CD4-positive, alpha-beta T cell treated with Interferon alpha-2 for 1 hour (primary cell): Measurements from ENCODE around the gene KY.

Experiments used
- DNase-seq, 2 donors: peaks; one replicate each; pipeline ENCODE4 v3.0.0-alpha.2; 2020 to 2022

The KY gene

DNA sequence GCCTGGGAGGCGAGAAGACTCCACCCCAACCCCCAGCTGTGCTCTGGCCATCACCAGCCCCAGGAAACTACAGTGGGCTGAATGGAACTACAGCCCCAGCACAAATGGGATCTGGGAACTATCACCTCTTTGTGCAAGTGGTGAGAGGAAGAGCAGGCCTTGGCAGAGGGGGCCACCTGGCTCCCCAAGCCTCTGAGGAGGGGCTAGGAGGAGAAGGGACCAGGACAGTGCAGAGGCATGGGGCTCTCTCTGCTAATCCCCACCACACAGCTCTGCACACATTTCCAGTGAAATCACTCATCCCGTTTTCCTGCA is 31.6 kb downstream of the KY start:
- DNase-seq = no peak

DNA sequence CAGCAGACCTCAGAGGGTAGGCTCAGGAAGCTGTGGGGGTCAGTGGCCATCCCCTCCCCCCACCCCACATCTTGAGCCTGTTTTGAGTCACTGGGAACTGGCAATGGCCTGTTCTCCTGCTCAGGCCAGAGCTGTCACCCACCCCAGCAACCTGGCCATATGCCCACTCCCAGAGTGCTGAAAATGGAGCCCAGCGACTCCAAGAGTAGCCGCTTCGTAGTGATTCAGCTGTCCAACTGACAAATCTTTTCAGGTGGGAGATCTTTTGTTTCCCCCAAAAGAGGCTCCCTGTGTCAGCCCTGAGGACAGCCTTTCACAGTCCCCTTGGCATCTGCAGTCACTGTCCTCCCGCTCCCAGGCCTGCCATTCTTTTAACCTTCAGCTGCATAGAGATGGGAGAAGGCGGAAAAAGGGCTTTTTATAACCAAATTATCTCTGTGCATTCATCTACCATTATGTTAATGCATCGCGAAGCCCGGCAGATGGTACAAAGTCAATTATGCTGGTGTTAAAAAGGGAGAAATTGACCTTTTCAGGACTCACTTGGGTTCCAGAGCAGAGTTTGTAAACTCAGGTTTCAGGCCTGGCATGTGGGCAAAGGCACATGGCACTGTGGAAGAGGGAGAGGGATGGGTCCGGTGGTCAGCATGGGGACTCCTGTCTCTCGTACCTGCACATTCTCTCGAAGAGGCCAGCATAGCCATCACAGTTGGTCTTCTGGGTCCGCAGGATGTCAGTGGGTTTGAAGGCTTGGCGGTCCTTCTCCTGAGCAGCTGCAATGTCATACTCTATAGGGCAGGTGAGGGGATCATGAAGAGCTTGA is 32.1 kb downstream of the KY start:
- no peak for DNase-seq

DNA sequence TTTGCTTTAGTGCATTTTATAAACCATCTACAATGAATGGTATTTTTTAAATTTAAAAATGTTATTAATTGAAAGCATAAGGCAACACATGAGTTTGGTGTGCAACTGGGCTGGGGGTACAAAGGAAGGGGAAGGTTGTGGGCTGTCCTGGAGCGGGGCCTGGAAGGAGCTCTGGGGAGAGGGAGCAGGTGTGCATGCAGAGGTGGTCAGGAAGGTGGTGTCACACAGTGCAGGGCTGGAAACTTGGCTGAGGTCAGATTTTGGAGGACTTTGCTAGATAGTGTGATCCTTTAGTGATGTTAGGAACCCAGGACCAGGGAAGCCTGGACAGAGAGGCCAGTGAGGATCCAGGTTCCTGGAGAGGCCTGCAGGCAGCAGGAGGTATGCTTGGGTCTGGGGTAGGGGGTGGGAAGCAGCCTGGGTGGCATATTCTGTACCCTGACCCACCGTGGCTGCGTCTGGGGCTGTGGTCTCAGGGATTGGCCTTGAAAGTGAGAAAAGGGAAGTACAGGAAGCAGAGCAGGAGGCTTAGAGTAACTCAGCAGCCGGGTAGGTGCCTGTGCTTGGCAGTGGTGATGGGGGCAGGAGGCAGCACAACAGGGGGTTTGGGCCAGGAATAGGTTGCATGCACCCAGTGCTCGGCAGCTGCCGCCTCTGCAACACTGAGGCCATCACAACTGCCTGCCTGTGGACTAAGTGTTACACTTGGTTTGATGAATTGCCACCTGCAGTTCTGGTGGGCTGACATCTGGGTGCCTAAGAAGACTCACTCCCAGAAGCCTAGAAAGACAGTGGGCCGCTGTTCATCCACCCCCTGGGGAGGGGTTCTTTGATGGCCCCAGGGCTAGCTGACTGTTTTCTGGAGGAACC is 33.0 kb downstream of the KY start:
- no peak for DNase-seq

DNA sequence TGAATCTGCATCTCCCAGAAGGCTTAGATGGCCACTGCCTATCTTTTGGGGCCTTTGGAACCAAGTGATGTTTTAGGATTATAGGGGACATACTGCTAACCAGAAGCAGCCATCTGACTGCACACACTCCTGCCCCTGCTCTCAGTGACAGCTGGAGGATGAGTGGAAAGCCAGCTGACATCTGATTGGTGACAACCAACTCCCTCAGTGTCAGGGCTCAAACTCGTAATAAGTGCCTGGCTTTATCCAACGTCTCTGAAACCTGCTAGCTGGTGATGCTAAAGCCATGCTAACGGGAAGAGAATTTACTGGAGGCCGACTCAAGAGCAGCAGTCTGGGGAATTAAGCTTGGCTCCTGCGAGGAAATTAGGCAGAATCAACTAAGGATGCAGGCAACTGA is 35.1 kb downstream of the KY start:
- no peak for DNase-seq

DNA sequence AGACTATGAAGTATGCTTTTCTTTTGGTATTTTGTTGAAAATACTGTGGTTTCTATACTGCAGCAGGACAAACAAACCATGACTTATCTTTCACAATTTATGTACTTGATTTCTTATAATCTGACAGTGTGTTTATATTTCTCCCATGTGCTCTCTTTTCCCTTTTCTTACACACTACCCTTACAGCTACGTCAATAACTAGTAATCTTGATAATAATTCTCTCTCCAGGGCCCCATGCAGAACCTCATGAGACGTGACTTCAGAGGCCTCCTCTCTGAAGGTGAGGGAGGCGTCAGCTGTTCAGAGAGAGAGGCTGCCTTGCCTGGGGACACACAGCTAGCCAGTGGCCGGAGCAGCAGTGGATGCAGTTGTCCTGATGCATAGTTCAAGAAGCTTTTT is 35.9 kb downstream of the KY start:
- DNase-seq = no peak

DNA sequence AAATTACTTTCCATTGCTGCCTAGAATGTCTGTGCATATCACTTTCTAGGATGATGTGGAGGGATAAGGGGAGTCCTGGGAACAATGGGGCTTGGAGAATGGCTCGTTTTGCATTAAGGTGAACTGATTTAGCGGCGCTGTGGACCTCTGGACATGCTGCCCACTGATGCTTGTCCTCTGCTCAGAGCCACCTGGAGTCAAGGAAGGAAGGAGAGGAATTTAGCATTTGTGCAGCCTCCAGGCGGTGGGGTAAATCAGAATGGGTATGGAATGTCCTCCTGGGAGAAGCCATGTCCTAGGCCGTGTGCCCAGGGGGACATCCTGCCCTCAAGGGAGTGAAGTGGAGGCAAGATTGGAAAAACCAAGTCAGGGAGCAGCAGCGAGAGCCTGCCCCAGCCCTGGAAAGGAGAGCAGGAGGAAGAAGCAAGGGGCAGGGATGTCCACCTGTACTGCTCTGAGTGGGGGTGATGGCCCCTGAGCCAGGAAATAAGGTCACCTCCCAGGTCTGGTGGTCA is 37.8 kb downstream of the KY start:
- DNase-seq = no peak

DNA sequence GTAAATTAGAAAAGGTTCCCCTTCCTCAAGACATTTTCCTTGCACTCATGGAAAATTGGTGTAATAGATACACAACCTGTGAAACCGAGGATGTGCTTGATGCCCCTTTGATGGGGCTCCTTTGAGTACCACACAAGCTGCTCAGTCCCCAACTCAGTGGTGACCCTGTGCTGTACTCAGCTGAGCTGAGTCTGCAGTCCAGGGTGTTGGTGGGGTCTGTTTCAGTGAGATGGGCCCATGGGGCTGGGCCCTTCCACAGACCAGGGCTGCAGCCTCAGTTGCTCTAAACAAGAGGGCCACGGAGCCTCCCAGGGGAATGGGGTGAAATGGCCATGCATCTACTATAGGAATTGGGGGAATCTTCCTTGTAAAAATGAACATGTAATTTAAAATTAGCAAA is 39.3 kb downstream of the KY start:
- DNase-seq = no peak

DNA sequence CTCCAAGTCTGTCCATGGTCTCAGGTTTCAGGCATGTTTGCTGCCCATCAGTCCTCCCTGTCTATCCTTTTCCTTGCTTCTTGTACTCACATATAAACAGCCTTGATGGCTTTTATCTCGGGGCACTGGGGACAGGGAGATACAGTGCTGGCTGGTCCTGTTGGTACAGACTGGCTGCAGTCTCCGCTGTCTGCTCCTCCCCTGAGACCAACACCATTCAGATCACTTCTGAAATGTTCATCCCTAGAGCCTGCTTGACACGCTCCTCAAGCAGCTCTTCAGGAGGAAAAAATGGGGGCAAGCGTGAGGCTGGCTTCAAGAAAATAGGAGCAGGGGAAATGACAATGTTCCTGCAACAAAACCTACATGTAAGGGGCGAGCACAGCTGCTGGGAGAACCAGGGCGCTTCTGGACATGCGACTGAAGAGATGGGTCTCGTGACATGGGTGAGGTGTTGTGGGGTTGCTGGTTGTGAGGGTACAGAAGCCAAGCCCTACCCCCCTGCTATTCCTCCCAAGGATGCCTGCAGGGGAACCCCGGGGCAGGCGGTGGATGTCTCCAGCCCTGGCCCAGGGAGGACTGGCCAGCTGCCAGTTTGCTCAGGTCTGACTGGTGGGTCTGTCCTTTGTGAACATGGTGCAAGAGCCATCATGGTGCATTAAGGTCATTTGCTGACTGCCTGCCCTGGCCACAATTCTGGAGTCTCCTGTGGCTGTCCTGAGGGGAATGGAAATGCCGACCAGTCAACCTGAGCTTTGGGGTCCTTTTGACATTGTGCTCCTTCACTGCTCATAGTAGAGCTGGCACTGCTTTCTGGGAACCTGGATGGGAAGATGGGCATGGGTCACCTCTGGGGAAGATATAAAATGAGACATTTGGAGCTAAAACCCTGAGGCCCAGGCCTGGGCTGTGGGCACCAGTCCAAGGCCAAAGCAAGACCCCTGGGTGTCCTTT is 40.1 kb downstream of the KY start:
- DNase-seq = no peak

DNA sequence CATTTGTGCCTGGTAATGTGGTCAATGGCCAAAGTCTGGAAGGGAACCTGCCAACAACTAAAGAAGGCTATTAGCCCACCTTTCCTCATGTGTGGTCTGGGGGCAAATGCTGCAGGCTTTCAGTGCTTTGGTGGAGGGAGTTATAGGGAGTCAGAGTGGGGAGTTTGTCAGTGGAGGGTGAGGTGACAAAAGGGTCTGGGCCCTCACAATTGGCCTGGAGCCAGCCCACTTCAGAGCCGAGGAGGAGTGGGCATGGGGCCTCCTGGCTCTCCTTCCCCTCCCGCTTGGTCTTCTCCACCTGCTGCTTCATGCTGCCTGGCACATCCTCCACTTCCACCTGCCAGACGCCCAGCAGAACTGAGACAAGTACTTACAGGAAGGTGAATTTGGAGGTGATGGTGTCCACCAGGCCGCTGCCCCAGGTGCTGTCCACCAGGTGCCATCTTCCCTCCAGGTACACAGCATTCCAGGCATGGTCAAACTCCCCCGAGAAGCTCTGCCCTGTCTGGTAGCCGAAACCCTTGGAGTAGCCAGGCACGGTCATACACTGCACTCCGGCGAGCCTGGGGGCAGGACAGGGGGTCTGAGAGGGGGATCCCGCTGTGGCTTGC is 40.9 kb downstream of the KY start:
- DNase-seq = no peak

DNA sequence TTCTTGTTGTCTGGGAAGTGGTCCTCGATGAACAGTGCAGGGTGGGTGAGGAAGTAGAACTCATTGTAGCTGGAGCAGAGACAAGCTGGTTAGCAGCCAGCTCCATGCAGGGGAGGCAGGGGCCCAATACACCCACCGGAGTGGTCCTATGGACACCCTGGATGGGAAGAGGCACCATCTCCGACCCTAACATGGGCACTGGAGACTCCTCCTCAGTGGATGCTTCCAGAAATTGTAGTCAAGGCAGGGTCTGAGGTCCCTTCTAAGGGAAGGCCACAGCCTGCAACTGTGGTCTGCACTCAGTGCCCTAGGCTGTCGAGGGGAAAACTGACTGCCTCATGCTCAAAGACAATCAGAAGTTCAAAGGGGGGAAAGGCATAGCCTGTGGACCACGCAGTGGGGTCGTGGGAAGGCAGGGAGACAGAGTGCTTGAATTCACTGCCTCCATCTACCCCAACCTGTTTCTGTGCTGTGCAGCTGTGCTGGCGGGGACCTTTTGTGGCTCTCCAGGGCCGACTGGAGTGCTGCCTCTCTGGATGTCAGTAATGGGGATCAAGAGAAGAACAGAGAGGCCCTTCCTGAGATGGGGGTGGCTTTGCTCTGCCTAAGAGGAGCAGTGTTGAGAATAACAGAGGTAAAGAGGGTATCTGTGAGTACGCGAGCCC is 41.9 kb downstream of the KY start:
- DNase-seq = no peak

DNA sequence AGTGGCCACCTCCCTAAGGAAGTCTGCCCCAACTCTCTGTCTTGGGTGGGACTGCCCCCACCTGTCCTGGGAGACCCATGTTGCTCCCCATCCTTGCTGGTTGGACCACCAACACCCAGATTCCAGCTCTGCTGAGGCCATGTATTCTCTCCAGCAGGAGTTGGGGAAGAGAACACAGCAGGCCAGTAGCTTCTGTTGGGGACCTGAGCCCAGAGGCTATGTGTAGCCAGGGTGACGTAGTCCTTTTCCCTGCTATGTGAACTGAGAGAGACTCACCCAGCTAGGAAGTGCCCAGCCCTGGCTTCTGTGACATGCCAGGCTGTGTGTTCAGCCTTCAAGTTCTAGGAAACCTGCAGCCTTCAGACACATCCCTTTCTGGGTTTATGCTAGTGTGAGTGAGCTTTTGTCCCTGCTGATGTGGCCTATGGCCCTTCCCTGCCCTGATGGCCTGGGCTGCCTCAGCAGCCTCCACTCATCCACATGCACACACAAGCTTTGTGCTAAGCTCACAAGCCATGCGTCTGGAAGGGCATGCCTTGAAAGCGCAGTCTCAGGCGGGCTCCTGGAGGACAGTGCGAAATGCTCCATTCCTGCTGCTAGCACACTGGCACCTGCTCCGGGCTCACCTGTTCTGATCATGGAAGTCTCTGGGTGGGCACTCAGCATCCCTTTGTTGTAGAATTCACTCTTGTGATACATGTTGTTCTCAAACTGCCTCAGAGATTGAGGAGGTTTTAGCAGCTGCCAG is 42.6 kb downstream of the KY start:
- no peak for DNase-seq

DNA sequence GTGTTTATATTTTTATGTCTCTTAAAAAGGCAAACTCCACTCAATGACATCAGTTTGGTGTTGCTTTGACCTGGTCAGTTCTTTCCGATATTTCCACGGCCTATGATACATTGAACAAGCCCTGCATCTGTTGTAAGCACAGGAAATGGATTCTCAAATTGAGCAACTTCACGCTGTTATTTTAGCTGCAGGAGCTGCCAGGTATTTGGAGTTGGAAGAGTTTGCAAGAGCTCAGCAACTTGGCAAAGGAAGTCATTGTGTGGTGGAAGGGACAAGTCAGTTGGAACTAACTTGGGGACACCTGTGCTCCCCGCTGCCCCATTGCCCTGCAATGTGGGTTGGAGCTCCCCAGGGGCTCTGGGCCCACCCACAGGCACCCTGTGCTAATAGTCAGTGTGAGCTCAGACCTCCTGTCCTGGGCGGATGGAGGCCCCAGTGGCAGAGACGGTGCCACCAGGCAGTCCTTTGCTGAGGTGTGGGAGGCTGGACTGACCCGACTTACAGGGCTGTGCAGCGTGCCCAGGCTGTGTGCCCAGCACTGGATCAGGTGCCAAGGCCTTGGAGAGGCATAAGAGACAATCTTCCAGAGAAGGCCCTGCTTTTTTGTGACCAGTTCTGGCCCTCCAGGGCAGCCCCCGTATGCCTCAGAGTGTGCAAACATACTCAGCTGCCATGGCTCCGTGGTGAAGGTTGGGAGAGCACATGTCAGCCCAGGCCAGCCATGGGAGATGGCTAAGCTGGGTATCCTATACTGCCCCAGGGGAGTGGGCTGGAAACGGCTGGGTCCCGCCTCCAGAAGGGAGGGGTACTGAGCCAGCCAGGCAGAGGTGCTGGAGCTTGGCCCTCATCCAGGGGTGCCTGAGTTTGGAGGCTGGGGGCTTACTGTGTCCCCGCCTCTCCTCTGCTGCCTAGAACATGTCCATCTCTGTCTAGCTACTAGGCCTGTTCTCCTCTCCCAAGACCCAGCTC is 43.5 kb downstream of the KY start:
- DNase-seq = no peak

DNA sequence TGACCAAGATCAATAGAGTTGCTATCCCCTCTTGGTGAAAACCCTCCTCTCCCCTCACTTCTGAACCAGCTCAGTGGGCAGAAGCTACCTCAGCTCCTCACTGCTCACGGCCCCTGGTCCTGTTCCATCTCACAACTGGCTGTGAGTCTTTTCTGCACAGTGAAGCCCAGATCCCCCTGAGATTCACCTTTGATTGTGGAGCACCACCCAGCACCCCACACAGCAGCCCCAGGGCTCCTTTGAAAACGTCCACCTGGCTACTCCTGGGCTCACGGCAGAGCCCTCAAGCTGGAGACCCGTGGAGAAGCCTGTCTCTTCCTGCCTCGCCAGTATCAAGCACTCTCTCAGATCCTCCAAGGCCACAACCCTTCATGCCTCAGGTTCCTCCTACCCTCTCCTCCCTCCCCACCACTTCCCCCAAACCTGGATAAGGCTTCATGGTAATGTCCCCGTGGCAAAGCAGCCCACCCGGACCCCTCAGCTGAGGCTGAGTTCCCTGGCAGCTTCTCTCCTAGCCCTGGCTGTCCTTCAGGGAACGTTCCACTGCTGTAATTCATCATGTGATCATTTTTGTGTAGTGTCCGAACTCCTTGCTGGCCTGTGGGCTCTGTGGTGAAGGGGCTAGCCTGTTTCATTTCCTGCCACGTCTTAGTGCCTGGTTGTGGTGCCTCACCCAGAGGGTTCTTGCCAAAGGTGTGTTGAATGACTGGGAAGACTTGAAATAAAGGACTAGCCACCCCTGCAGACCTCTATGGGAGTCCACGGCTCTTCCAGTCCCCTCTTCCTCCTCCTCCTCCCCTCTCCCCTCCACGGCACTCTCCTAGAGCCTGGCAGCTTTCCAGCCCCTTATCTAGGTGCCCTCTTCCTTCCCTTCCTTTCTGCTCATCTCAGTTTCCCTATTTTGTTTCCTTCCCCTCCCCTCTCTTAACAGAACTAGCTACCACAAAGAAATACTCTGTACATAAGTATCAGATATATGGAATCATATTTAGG is 44.5 kb downstream of the KY start:
- DNase-seq = no peak

DNA sequence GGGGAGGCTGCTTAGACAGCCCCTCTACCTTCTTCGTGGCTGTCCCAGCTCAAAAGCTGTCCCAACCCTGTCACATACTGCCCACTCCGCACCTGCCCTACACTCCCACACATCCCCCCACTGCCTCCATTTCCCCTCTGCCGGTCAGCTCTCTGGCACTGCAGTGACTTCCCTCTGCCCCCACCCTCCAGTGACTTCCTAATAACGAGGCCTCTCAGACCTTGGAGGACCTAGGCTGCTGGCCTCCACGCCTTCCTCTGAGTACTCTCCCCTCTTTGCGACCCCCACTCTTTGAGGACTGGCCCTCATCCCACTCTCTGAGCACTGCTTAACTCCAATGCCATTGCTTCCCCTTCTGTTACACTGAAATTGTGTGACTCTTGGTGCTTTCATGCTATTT is 45.3 kb downstream of the KY start:
- no peak for DNase-seq

DNA sequence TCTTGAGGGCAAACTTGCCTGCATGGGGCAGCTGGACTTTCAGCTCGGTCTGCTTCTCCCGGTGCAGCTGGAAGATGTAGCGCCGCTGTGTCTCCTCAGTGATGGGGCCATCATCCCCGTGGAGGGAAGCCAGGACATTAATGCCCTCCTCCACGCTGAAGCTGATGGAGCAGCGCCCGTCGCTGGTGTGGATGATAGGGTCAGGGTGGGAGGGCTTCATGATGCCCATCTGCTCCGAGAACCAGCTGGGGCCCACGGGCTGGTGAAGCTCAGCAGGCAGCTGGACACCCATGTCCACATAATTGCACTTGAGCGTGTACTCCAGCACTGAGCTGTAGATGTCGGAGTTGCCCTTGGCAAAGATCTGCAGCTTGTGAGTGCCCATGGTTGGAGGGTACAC is 46.9 kb downstream of the KY start:
- no peak for DNase-seq

DNA sequence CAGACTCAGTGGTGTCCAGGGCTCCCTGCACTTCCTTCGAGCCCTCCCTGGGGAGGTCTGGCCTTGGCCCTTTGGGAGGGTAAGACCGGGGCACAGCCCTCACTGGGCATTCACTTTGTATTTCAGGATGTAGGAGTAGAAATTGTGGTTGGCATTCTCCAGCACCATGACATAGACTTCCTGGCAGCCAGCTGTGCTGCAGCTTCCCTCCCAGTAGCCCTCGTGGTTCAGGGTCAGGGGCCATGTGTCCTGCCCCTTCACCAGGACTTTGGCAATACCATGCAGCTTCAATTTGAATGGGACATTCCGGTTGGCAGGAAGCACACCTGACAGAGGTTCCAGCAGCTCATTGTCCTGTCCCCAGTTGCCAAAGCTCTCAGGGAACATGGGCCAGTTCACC is 47.3 kb downstream of the KY start:
- no peak for DNase-seq

DNA sequence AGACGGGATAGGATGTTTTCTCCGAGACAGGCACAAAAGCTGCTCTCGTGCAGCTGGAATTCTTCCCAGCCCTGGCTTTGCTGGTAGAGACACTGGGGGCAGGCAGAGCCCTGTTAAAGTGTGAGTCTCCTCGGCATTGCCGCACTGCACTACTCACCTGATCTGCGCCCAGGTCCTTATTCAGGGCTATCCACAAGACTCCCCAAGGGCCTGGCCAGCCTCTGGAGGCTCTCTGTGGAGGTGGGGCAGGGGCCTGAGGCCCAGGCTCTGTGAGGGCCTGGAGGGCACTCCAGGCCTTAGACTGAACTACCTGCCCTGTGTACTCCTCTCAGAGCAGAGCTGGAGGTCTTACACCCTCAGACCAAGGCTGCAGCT is 48.4 kb downstream of the KY start:
- no peak for DNase-seq

DNA sequence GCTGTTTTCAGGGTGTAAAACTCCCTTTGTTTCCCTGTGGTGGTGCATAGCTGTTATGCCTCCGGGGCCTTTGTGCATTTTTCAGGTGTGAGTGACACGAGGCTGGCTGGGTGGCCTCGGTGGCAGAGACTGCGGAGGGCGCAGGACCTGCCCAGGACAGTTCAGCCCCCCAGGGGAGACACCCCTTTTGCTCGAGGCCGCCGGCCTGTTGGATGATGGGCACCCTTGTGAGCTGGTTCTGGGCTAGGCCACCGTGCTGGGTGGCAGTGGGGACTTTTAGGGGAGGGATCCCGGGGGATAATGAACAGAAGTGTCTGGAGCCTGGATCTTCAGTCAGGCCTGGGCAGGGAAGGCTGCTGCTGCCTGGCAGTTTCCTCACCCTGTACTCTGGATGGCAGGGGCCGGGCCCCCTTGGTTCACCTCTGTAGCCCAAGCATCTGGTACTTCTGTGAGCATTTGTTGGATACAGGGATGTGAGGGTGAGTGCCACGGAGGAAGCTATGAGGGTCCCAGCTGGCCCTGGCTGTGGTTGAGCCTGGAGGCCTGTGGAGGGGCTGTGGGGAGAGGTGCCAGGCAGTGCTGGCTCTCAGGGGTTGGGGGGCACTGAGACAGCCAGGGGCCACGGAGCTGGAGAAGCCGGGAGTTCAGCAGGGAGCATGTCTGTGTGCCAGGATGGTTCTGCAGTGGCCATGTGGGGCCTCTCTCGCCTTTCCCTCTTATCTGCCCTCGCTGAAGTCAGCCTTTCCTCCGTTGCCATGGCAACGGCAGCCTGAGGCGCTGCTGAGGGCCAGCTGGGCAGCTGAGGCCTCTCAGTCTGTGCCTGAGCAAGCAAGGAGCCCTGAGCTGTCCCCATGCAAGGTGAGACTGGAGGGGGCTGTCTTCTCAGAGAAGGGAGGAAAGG is 49.0 kb downstream of the KY start:
- no peak for DNase-seq
